Skin of body (tissue), 2 donors: ENCODE data around the gene IL17RD. TPM values are rescaled to one million over a fixed set of nuclear protein-coding genes. Genes with fewer than 3 reads are reported as not detected.
A peak's percentile ranks its signal among the peaks of the same experiment; 100 is the strongest.

Experiments
- DNase-seq: peaks from one replicate; lab custom pipeline; 2025; lab: John Stamatoyannopoulos, UW
- total RNA-seq: library from RNA; depleted of rRNA; stranded (reverse); fragments of >200 nt; gene quantifications from one replicate; pipeline ENCODE4 v1.2.3, GENCODE V29; 2014

IL17RD gene
- total RNA-seq, 1 donor from 2014 or later: 18.3 TPM

DNA sequence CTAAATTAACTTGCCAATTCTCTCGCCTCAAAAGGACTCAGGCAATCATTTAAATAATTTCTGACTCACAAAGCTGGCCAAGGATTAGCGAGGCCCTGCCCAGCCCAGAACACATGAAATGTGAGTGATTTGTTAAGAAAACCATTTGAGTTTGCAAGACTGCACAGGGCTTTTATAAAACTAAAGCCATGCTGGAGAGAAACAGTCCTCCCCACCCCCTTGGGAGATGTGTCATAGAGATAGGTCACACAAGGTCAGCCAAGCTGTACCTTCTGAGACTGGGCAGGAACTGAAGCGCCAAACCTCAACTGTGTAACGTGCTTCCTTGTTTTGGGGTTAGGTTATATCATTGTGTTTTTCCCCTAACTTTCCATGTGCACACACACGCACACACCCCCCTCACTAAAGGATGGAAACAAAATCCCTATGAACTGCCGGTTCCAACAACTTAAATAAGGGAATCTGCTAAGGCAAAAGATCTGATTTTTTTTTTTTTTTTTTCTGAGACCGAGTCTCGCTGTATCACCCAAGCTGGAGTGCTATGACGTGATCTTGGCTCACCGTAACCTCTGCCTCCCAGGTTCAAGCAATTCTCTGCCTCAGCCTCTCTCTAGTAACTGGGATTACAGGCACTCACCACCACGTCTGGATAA is 96.6 kb downstream of the IL17RD start:
- DNase-seq: peak; percentile 49

DNA sequence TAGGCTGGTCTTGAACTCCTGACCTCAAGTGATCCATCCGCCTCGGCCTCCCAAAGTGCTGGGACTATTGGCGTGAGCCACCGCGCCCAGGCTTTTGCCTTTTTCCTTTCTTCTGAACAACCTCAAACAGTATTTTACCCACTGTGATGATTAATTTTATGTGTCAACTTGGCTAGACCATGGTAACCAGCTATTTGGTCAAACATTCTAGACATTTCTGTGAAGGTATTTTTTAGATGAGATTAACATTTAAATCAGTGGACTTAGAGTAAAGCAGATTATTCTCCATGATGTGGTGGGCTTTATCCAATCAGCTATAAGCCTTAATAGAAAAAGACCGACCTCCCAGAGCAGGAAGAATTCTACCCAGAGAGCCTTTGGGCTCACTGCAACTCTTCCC is 98.7 kb downstream of the IL17RD start:
- DNase-seq: no peak

DNA sequence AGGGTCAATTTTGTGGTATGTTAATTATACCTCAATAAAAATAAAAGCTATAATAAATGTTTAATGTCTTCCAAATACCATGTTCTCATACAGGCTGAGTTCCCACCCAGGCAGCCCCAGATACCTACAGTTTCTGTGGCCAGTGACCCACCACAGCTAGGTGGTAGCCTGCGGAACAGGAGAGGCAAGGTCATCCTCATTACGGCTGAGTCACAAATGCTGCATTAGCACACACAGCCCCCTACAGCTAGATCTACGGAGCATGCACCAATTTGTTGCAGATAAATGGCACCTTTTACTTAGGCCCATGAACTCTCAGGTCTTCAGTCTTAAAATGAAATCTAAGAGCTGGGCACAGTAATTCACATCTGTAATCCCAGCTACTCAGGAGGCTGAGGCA is 99.6 kb downstream of the IL17RD start:
- DNase-seq: no peak

DNA sequence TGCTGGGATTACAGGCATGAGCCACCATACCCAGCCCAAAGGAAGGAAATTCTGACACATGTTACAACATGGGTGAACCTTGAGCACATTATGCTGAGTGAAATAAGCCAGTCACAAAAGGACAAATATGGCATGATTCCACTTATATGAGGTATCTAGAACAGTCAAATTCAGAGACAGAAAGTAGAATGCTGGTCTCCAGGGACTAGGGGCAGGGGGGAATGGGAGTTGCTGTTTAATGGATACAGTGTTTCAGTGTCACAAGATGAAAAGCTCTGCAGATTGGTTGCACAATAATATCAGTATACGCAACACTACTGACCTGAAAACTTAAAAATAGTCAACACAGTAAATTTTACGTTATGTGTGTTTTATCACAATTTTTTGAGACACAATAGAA is 100.6 kb downstream of the IL17RD start:
- no peak for DNase-seq

DNA sequence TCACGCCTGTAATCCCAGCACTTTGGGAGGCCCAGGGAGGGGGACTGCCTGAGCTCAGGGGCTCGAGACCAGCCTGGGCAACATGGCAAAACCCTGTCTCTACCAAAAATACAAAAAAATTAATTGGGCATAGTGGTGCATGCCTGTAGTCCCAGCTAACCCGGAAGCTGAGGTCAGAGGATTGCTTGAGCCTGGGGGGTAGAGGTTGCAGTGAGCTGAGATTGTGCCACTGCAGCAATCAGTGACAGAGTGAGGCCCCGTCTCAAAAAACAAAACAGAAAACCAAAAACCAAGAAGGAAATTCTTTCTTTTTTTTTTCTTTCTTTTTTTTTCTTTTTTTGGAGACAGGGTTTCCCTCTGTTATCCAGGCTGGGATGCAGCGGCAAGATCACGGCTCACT is 101.2 kb downstream of the IL17RD start:
- no peak for DNase-seq

DNA sequence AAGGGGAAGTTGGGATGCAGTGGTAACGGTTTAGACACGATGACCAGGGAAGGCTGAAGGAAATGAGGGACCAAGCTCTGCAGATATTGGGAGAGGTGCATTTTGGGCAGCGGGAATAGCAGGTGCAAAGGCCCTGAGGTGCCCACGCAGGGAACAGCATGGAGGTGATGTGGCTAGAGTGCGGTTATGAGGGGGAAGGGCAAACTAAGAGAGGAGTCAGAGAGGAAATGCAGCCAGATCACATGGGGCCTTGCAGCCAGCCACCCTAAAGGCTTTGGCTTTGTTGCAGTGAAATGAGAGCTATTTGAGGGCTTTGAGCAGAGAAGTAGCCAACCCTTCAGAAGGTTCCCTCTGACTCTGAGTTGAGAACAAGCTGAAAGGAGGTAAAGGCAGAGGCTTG is 102.1 kb downstream of the IL17RD start:
- DNase-seq: no peak

DNA sequence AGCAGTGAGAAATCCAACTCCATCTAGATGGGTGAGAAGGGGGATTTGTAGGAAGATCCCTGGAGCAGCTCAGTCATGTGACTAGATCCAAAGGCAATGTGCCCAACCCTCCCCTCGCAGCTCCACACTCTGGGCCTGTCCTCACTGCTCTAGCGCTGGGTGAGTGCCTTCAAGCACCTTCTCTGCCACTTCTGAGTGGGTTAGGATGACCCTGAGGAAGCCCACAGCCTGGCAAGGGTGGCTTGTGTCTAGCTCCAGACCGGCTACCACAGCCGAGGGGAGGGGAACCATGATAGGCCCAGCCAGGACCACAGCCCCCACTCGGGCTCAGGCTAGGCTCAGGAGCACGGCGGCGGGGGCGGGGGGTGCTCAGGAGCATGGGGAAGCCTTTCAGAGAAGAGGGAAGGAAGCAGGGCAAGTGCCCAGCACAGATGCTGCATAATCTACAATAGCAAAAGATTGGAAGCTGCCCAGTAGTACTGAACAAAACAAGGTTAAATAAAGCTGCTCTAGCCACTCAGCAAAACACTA is 103.0 kb downstream of the IL17RD start:
- DNase-seq: no peak

DNA sequence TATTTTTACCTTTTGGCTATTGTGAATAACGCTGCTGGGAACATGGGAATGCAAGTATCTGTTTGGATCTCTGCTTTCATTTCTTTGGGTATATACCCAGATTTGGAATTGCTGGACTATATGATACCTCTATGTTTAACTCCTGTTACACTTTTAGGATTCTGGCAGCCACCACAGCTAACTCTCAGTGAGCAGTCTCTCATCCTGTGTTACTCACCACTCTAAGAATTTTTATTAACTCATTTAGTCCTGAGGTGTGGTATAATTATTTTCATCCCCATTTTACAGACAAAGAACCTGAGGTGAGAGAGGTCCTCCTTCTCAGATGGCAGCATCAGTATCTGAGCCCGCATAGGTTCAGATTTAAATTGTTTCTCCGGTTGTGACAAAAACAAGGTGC is 103.6 kb downstream of the IL17RD start:
- no peak for DNase-seq

DNA sequence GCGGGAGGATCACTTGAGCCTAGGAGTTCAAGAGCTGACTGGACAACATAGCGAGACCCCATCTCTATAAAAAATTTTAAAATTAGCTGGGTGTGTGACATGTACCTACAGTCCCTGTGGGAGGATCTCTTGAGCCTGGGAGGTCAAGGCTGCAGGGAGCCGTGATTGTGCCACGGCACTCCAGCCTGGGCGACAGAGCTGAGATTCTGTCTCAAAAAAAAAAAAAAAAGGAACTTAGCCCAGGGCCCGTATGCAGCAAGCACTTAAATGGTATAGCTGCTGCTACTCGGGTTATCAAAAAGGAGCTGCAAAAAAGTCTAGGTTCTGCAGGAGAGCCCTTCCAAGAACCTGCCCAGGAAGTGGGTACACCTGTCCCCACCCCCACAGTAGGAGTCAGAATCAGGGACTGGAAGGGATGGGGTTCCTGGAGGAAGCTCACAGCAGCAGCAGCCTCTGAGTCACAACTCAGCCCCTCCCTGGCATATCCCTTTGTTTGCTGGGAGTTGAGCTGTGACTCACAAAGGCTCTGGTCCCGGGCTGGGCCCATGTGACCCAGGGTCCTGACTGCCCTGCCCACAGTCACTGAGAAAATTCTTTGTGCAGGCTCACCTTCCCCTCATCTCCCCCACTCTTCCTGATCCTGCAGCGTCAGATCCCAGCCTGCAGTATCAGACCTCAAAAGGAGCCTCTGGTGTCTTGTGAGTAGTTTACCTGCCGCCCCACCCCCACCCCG is 104.9 kb downstream of the IL17RD start, which contains the start of gene SPATA12:
Gene SPATA12, plus strand, starts transcription at position 576 of the 733 bp plus-strand sequence. CDS start 13,031 bp downstream, outside the sequence.
- no peak for DNase-seq

DNA sequence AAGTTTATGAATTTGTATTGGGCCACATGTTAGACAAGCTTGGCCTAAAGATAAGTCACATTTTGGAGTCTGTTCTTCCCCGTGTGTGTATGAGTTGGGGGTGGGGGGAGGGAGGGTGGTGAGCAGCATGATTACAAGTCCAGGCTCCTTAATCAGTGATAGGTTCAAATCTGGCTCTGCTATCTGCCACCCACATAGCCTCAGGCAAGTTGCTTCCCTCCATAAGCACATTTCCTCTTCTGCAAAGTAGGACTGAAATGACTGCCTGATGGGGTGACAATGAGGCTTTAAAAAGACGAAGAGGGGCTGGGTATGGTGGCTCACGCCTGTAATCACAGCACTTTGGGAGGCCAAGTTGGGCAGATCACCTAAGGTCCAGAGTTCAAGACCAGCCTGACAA is 105.7 kb downstream of the IL17RD start:
- DNase-seq: no peak

DNA sequence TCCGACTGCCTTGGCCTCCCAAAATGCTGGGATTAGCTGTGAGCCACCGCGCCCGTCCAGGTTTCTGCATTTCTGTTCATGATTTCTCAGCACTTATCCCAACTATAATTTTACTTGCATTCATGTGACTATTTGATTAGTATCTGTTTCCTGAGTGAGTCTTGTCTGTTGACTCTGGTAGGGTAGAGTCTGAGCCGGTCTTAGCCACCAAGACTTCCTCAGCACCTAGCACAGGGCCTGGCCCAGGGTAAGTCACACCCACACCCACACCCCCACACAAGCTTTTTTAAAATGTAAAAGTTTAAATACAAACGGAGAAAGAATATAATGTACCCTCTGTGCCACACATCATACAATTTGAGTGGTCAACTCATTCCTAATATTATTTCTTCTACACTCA is 107.8 kb downstream of the IL17RD start:
- no peak for DNase-seq

DNA sequence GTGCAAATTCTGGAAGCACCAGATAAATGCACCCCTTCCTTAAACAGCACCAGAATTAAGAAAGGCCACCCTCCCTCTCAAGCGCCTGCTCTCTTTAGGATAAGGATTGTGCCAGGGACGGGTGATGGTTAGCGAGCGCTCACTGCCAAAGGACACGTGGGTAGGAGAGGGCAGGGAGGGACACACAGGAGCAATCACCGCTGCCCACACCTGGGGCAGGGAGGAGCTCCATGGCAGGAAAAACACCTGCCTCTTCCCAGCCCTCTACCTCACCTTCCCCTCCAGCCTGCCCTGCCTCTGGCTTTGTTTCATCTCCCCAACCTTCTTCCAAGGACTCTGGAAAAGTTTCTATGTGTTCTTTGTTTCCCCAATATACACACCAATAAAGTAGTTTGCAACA is 112.0 kb downstream of the IL17RD start:
- DNase-seq: no peak

DNA sequence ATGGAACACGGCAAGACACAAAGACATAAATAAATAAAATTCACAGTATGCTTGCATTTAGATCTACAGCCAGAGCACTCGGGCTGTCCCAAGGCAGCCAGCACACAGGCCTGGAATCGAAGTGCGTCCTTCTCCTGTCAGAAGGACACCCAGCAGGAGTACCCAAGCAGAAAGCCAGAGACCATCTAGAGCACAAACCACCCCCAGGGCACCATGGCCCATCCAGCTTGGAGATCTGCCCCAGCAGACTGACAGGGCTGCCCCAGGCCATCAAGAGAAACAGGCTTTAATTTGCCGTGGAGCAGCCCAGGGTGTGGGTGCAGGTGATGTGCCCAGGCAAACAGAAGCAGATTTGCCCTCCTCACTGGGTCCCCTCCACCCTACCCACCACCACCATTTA is 112.5 kb downstream of the IL17RD start:
- no peak for DNase-seq

DNA sequence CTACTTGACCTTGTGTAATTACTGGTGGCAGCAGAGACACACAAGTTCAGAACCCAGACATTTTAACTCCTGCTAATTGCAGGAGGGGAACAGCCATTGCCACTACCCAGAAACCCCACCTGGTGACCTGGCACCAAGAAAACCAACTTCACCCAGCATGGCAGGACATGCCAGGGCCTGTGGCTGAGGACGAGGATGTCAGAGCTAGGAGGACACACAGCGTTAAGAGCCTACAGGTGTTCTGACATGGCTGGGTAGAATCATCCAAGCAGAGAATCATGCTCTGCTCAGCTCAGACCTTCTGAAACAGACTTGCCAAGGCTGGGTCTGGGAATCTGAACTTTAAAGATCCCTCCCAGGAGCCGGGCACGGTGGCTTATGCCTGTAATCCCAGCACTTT is 116.4 kb downstream of the IL17RD start:
- no peak for DNase-seq

DNA sequence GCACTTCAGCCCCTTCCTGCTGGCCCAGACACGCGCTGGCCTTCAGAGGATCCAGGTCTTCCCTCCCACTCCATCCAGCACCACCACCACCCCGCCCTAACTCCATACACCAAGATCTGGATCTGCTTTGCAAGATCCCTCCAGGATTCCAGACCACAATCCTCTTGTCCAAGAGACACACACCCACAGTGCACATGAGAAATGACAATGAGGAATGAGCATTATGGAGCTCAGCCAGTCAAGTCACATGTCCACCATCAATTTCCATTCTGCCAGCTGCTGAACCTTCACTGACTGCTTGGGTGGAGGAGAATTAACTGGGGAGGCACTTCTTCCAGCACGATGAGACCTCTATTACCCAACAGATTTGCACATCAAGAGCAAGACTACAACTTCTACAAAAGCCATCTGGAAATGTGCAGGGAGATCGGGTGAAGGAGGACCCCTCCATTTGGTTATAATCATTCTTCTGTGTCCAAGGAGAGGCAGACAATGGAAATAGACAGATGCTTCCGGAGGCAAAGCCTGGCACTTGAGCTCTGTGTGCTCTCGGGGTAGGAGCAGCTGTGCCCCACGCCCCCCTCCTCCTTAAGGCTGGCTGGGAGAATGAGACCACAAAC is 117.0 kb downstream of the IL17RD start:
- DNase-seq: peak; percentile 97

DNA sequence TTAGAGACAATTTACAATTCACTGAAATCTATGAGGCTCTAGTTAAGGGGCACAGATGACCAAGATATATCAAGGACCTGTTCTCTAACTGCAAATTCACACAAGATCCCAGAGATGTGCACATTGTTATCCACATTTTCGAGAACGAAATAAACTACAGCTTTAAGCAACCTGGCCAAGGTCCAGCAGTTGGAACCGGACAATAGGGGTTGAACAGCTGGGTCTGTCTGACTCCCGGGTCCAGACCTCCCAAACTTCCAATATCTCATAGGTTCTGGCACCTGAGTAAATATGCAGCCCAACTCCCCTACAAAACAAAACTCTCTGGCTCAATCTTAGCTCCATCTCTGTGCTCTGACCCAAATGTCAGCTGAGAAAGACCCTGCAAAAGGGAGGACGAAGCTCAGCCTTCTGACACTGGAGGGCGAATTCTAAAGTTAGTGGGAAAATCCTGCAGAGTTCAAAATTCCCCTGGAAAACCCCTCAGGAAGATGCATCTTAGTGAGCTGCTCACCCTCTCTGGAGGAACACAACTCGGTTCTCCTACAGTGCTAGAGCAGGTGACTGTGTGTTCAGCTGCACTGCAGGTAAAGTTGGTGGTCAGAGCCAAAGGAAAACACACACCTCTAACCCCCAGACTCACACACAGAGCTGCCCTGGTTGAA is 118.9 kb downstream of the IL17RD start:
- peak; percentile 33 for DNase-seq

DNA sequence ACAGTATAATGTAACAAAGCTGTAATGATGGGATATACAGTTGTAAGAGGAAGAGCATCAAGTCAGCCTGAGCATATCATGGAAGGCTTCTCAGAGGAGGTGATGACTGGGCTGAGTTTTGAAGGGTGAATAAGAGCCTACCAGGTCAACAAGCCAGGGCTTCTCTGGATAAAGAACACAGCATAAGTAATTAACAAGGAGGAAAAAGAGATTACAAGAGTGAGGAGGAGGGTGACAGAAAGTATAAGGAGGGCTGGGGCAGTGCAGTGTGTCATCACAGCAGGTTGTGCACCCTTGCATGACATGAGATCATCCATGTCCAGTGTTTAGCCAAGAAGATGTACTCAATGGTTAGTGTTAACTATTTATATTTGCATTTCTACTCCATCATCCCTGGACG is 121.6 kb downstream of the IL17RD start:
- DNase-seq: no peak

DNA sequence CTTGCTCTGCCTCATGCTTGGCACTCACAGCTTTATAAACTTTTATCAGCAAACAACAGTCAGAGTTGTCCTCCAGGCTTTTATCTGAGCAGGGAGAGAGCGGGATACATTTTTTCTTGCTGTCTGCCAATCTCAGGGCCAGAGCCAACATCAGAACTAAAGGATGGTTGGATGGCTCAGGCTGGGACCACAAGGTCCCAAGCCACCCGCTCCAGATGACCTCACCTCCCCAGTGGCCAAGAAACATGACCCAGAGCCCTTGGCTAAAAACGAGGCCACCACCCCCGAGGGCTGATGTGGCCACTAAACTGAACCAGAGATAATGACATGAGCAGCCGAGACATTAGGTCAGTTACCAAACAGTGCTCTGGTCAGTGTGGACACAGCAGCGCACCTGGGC is 123.5 kb downstream of the IL17RD start:
- DNase-seq: no peak
